NOMO-1 treated with dmso at 0.1 percent for 144 hours (cell line): Measurements from ENCODE around the gene PCDHGB3.
A peak's percentile ranks its signal among the peaks of the same experiment; 100 is the strongest.
"Not testable (repeated sequence)": the region's sequence is repeated elsewhere in the genome, so short reads cannot be mapped to it uniquely, and the experiment has no call there.

Experiments
- DNase-seq: peaks from one replicate; lab custom pipeline; 2025; ENCODE audit not compliant: unreplicated experiment; lab: John Stamatoyannopoulos, UW

Gene PCDHGB3

GRCh38 chr5:141356950-141357349 is 13.1 kb upstream of the PCDHGB3 start:
- DNase-seq: no peak

GRCh38 chr5:141359790-141360426 is 10.1 kb upstream of the PCDHGB3 start, which contains the start of gene PCDHGB2:
TSS of gene PCDHGB2 (plus strand) at chr5:141359994. CDS start at chr5:141360136, 142 bp downstream.
- peak; percentile 54 for DNase-seq

DNA sequence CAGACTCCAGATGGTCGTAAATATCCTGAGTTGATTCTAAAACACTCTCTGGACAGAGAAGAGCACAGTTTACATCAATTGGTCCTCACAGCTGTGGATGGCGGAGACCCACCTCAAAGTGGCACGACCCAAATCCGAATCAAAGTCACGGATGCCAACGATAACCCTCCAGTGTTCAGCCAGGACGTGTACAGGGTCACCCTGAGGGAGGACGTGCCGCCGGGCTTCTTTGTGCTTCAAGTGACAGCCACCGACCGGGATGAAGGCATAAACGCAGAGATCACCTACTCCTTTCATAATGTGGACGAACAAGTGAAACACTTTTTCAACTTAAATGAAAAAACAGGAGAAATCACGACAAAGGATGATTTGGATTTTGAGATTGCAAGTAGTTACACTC is 9.4 kb upstream of the PCDHGB3 start:
- no peak for DNase-seq

DNA sequence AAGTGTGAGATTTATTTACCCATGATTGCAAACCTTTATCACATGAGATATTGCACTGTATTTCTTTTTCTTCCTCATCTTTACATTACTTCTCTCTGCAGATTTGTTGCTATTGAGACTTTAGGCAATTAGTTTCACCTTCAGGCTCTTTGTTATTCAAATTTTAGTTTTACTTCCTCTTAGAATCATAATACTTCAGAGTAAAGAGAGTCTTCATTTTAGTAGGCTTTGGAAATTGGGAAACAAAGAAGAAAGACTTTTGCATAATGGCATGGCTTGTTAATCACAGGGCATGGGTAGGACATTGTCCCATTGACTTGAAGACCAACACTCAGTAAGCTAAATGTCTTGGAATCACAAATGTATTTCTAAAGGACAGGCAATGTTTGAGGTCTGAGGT is 7.3 kb upstream of the PCDHGB3 start:
- no peak for DNase-seq

DNA sequence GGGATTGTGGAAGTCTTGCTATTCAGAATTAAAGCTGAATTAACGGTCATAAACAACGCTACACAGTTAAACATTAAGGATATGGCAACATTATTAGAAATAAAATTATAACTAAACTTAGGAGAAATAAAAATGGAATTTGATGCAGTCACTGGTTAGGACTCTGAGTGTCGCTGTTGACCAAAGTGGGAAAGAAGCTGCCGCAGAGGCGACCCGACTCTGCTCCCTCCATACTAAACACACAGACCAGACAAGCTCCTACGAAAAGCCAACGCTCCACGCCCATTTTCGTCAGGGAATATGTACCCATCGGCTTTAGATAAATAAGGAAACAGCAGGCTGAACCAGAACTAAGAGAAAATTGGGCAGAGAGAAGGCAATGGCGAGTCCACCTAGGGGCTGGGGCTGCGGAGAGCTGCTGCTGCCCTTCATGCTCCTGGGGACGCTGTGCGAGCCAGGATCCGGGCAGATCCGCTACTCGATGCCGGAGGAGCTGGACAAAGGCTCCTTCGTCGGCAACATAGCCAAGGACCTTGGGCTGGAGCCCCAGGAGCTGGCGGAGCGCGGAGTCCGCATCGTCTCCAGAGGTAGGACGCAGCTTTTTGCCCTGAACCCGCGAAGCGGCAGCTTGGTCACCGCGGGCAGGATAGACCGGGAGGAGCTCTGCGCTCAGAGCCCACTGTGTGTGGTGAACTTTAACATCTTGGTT is 5.9 kb upstream of the PCDHGB3 start, which contains the start of gene PCDHGA5:
TSS of gene PCDHGA5 (plus strand) at position 211 of the 709 bp plus-strand sequence. CDS start at position 380, 169 bp downstream.
- DNase-seq: no peak

DNA sequence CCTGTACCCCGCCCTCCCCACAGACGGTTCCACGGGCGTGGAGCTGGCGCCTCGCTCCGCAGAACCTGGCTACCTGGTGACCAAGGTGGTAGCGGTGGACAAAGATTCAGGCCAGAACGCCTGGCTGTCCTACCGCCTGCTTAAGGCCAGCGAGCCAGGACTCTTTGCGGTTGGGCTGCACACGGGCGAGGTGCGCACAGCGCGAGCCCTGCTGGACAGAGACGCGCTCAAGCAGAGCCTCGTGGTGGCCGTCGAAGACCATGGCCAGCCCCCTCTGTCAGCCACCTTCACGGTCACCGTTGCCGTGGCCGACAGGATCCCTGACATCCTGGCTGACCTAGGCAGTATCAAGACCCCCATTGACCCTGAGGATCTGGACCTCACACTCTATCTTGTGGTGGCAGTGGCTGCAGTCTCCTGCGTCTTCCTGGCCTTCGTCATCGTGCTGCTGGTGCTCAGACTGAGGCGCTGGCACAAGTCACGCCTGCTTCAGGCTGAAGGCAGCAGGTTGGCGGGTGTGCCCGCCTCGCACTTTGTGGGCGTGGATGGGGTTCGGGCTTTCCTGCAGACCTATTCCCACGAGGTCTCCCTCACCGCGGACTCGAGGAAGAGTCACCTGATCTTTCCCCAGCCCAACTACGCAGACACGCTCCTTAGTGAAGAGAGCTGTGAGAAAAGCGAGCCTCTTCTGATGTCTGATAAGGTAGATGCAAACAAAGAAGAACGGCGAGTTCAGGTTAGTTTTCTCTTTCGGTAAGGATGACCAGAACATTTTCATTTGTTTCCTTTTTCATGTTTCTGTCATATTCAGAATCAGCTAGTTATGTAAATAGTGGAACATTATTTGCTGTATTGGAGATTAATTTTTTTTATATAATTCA is 3.8 kb upstream of the PCDHGB3 start:
- no peak for DNase-seq

- DNase-seq: no peak
These were observed 1.8 kb downstream of the PCDHGB3 start for GRCh38 chr5:141371572-141372475.

- no peak for DNase-seq
These were observed 3.8 kb downstream of the PCDHGB3 start, which contains the start of gene PCDHGA6 for GRCh38 chr5:141373673-141374317. TSS of gene PCDHGA6 (plus strand) at chr5:141373891. CDS start at chr5:141374084, 193 bp downstream.

GRCh38 chr5:141374627-141375026 is 4.6 kb downstream of the PCDHGB3 start:
- DNase-seq: no peak

GRCh38 chr5:141375444-141376155 is 5.6 kb downstream of the PCDHGB3 start:
- not testable (repeated sequence) for DNase-seq

- DNase-seq: no peak
These were observed 12.6 kb downstream of the PCDHGB3 start, which contains the start of gene PCDHGA7 for GRCh38 chr5:141382469-141383294. TSS of gene PCDHGA7 (plus strand) at chr5:141382742. CDS start at chr5:141382900, 158 bp downstream.

DNA sequence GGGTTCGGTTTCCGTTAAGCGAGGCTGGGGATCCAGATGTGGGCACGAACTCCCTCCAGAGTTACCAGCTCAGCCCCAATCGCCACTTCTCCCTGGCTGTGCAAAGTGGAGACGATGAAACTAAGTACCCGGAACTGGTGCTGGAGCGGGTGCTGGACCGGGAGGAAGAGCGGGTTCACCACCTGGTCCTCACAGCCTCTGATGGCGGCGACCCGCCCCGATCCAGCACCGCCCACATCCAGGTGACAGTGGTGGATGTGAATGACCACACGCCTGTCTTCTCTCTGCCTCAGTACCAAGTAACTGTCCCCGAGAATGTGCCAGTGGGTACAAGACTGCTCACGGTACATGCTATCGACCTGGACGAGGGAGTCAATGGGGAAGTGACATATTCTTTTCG is 13.3 kb downstream of the PCDHGB3 start:
- DNase-seq: no peak

DNA sequence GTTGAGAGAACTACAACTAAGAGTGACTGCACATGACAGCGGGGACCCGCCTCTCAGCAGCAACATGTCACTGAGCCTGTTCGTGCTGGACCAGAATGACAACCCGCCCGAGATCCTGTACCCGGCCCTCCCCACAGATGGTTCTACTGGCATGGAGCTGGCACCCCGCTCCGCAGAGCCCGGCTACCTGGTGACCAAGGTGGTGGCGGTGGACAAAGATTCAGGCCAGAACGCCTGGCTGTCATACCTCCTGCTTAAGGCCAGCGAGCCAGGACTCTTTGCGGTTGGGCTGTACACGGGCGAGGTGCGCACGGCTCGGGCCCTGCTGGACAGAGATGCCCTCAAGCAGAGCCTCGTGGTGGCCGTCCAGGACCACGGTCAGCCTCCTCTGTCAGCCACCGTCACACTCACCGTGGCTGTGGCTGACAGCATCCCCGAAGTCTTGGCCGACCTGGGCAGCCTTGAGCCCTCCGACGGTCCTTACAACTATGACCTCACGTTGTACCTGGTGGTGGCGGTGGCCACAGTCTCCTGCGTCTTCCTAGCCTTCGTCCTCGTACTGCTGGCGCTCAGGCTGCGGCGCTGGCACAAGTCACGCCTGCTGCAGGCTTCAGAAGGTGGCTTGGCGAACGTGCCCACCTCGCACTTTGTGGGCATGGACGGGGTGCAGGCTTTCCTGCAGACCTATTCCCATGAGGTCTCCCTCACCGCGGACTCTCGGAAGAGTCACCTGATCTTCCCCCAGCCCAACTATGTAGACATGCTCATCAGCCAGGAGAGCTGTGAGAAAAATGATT is 14.6 kb downstream of the PCDHGB3 start:
- no peak for DNase-seq

GRCh38 chr5:141387557-141388311 is 17.7 kb downstream of the PCDHGB3 start, which contains the start of gene PCDHGB4:
TSS of gene PCDHGB4 (plus strand) at chr5:141387698. CDS start at chr5:141387885, 187 bp downstream.
- not testable (repeated sequence) for DNase-seq

DNA sequence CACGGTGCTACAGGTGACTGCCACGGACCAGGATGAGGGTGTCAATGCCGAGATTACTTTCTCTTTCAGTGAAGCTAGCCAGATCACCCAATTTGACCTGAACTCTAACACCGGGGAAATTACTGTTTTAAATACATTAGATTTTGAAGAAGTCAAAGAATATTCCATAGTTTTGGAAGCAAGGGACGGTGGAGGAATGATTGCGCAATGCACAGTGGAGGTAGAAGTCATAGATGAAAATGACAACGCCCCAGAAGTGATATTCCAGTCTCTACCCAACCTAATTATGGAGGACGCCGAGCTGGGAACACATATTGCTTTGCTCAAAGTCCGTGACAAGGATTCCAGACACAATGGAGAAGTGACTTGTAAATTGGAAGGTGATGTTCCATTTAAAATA is 18.6 kb downstream of the PCDHGB3 start:
- DNase-seq: no peak
